GM21786 (cell line): ENCODE results near the gene PEBP1.

Experiments
- ATAC-seq: cut with Tn5 transposase; IDR thresholded peaks from one replicate; pipeline ENCODE4 v1.9.1; 2021; ENCODE audit not compliant: unreplicated experiment

PEBP1 gene

GRCh38 chr12:118190266-118190665 lies 54.3 kb downstream of the PEBP1 start:
- no peak for ATAC-seq

DNA sequence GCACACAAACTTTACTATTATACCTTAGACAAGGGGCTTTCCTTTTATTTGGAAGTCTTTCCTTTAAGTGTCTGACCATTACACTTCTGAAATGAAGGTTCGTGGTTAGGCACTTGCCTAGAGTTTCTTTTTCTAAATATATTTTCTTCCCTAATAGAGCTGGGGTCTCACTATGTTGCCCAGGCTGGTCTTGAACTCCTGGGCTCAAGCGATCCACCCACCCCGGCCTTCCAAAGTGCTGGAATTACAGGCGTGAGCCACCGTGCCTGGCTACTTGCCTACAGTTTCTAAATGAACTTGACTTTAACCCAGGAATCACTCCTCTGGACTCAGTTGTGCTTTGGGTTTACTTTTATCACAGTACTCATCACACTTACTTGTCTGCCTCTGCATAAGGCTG lies 57.6 kb downstream of the PEBP1 start:
- no peak for ATAC-seq

DNA sequence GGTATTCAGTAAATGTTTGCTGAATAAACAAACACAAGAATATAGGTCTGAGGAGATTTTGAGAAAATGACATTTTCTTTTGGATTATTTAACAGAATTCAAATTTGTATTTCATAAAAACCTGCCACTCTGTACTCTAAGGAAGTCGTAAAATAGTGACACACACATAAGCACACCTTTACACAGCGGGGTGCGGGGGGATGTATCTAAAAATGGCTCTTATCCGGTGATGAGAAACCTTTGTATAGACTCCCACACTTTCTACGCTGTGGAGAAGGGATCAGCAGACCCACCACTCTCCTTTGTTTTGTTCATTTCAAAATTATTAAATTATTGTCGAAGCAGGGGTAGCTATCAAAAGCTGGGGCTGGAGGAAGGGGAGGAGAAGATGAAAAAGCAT lies 58.0 kb downstream of the PEBP1 start:
- no peak for ATAC-seq
